HepG2 (cell line): Measurements from ENCODE around the gene SNX27.

ENCODE experiments used
- BHLHE40 ChIP-seq: IDR thresholded peaks from 2 replicates; pipeline ENCODE4 v1.6.1; 2011; ENCODE audit warnings: low read length, improper control_type of control experiment
- GABPA ChIP-seq, 2 experiments: IDR thresholded peaks; 2 replicates each; pipeline ENCODE4 v1.6.1; 2011 to 2016; ENCODE audit warnings: low read depth in 2 of 2, low read length in 1 of 2, missing biosample characterization in 1 of 2, missing genetic modification characterization in 1 of 2
- KMT2B ChIP-seq: IDR thresholded peaks from 2 replicates; pipeline ENCODE4 v1.6.1; 2016; ENCODE audit warnings: missing genetic modification reagents, missing compliant biosample characterization
- RAD21 ChIP-seq: fragments of 450-650 bp; formaldehyde crosslinking; IDR thresholded peaks from 2 replicates; pipeline ENCODE4 v1.5.0; 2020; ENCODE audit warnings: mild to moderate bottlenecking
- SMAD3 ChIP-seq: sonication (generic); formaldehyde crosslinking; IDR thresholded peaks from 2 replicates; pipeline ENCODE4 v1.4.0; 2020; ENCODE audit warnings: missing genetic modification reagents
- TAF1 ChIP-seq: sonication (generic); formaldehyde crosslinking; IDR thresholded peaks from 2 replicates; pipeline ENCODE4 v1.4.0; 2020; ENCODE audit warnings: missing genetic modification reagents
- TARDBP ChIP-seq: sonication (generic); formaldehyde crosslinking; IDR thresholded peaks from 2 replicates; pipeline ENCODE4 v1.8.0; 2022; ENCODE audit warnings: mild to moderate bottlenecking, missing genetic modification reagents
- YY1 ChIP-seq: IDR thresholded peaks from 2 replicates; pipeline ENCODE4 v1.6.1; 2011; ENCODE audit warnings: low read length, low read depth, moderate library complexity, mild to moderate bottlenecking; ENCODE audit not compliant: insufficient read depth, insufficient replicate concordance
- TF ChIP-seq, protein P1 (sequence below): sonication (generic); formaldehyde crosslinking; IDR thresholded peaks from 2 replicates; pipeline ENCODE4 v1.5.0; 2020; ENCODE audit warnings: mild to moderate bottlenecking, missing genetic modification reagents, moderate library complexity

DNA sequence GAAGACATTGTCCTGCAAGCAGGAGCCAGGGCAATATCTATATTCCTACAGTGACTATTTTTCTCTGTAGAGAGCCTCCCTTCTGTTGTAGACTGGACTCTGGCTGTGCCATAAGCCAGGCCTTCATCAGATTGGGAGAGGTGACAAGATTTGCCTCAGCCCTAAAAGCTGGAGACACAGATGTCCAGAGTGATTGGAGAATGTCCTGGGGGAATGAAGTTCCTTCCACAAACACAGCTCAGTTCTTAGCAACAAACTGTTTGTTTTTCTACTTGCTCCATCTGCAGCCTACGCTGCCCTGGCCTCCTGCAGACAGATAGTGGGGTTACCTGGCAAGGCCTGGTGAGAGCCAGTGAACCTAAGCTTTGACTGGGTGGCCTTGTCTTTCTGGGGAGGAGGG, 29.9 kb upstream of the SNX27 start:
- TF ChIP-seq, protein P1, sequence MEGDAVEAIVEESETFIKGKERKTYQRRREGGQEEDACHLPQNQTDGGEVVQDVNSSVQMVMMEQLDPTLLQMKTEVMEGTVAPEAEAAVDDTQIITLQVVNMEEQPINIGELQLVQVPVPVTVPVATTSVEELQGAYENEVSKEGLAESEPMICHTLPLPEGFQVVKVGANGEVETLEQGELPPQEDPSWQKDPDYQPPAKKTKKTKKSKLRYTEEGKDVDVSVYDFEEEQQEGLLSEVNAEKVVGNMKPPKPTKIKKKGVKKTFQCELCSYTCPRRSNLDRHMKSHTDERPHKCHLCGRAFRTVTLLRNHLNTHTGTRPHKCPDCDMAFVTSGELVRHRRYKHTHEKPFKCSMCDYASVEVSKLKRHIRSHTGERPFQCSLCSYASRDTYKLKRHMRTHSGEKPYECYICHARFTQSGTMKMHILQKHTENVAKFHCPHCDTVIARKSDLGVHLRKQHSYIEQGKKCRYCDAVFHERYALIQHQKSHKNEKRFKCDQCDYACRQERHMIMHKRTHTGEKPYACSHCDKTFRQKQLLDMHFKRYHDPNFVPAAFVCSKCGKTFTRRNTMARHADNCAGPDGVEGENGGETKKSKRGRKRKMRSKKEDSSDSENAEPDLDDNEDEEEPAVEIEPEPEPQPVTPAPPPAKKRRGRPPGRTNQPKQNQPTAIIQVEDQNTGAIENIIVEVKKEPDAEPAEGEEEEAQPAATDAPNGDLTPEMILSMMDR (CRISPR knock-in tag) = no peak
- TF ChIP-seq GABPA (IDR thresholded peaks at IDR 0.05; ENCODE audit: low read depth, low read length) (no peak), GABPA (CRISPR knock-in tag; IDR thresholded peaks at IDR 0.05; ENCODE audit: low read depth) (no peak), YY1 (no peak), RAD21 (CRISPR knock-in tag) (no peak), SMAD3 (CRISPR knock-in tag) (no peak), BHLHE40 (no peak), TAF1 (CRISPR knock-in tag) (no peak), KMT2B (CRISPR knock-in tag) (no peak), TARDBP (CRISPR knock-in tag) (no peak)
